Pancreas (tissue), 10 donors: ENCODE measurements around the gene TSPEAR. TPM values are rescaled to one million over a fixed set of nuclear protein-coding genes. Genes with fewer than 3 reads are reported as not detected.

ENCODE experiments used
- ATAC-seq, 4 donors: fragments of 200-7000 bp; cut with Tn5 transposase; one replicate each; pipeline versions ENCODE4 v1.8.0 to v1.9.1; 2020; ENCODE audit warnings: mild to moderate bottlenecking in 4 of 4, moderate library complexity in 4 of 4
- DNase-seq, 6 donors: peaks; one replicate each; pipeline ENCODE4 v3.0.0-alpha.2; 2020
- FAIRE-seq: peaks from 2 replicates; lab custom pipeline; 2012; peaks lifted over from hg19 to GRCh38; lab: Jason Lieb, UNC
- H3K27ac ChIP-seq, 4 donors: fragments of 200-600 bp; sonication (generic); 1 replicate in 3 of 4; 2 replicates in 1 of 4; pipeline versions ENCODE4 v1.5.0 to v1.8.0; 2020
- H3K27me3 ChIP-seq, 4 donors: fragments of 200-600 bp; one replicate each; pipeline ENCODE4 v1.8.0; 2021
- H3K36me3 ChIP-seq, 3 donors: fragments of 200-600 bp; sonication (generic) in 1 of 3; one replicate each; pipeline versions ENCODE4 v1.5.0 to v1.8.0; 2020 to 2021
- H3K4me1 ChIP-seq, 3 donors: fragments of 200-600 bp; one replicate each; pipeline ENCODE4 v1.8.0; 2021
- H3K4me3 ChIP-seq, 4 donors: fragments of 200-600 bp; sonication (generic) in 2 of 4; one replicate each; pipeline versions ENCODE4 v1.5.0 to v1.8.0; 2020 to 2021
- H3K9me3 ChIP-seq, 4 donors: fragments of 200-600 bp; one replicate each; pipeline ENCODE4 v1.8.0; 2021
- WGBS, 2 donors: extraction: QIAGEN DNeasy Blood & Tissue Kit; methylation state at CpG; one replicate each; pipeline ENCODE4 v1.1.7; 2013; 5-methylcytosine and 5-hydroxymethylcytosine counted together
- intact Hi-C, 3 donors: fragments of 100-400 bp; cut with DNase I; formaldehyde crosslinking; loops; one replicate each; pipeline versions ENCODE4 v1.11.1 to v1.14.2; 2022
- polyA plus RNA-seq, 2 donors: library from polyadenylated mRNA; stranded (reverse); fragments of 200-250 nt; gene quantifications; one replicate each; pipeline ENCODE4 v1.2.3, GENCODE V29; 2013
- total RNA-seq, 6 donors: library from RNA; stranded (reverse); fragmentation: NEBNext Ultra II Directional in 4 of 6; extraction: Animal tissue kit (Norgen Biotek cat#: 25700) in 4 of 6; gene quantifications; one replicate each; pipeline versions ENCODE4 v1.2.1 to v1.2.4, GENCODE V29; 2021 to 2023
- TF ChIP-seq, protein P1 (sequence below), 4 donors: fragments of 200-600 bp; sonication (generic) in 3 of 4; IDR thresholded peaks; one replicate each; pipeline versions ENCODE4 v1.5.0 to v1.8.0; 2021; ENCODE audit warnings: antibody characterized with exemption in 4 of 4
- donor health status: healthy with polysubstance abuse.
- donor health status: DM: no; HTN: no; CAD: no; lungs with moderate emphysema.
- donor health status: DM: no; HTN: no; CAD: no.
- donor health status: control.
- donor health status: control.
- donor health status: Bipolar disorder and iron deficiency.
- donor health status: DM: yes; HTN: yes; CAD: no.
- donor health status: DM: no; HTN: no; CAD: no.
- donor health status: DM: no; HTN: no; CAD: no.
- donor health status: DM: yes; HTN: yes; CAD: no.

The TSPEAR gene
- total and polyA plus RNA-seq, 8 donors, result 0.05 to 1.4 (median 0.25) TPM; not detected in 1

DNA sequence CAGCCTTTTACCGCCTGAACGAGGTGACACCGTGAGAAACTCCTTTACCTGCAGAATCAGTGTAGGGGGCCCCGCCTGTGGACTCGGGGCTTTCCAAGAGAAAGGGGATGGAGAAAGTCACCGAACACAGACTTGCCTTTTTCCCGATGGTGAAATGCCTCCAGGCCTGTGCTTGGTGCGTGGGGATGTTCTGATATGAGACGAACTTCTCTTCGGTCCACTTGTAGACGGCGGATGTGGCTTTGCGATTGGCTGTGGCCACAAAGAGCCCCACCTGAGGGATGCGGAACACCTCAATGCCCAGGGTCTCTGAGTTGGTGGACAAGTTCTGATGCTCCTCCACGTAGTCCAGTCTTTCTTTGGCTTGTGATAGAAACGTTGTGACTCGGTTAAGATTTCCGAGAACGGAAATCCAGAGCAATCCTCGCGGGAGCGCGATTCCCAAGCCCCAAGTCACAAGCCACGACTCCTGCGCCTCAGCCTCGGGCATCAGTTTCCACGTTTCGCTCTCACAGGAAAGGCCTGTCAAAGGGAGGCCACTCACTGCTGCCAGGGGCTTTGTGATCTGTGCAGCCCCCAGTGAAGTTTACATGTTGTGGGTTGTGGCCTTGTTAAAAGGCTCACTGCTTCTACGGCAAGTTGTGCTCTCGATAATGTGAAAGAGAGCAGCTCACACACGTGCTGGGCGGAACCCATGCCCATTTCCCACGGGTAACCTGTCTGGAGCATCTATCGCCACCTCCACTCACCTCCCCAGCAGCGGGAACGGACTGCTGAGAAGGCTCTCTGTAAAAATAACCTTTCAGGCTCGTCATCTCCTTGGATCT lies 184.0 kb downstream of the TSPEAR start:
- ATAC-seq, result no peak
- WGBS, 2 donors, result 76 to 86% methylated on average over 37 of the region's 37 CpGs
- peak in 1 of 6 donors; percentile 18 for DNase-seq
- Histone ChIP-seq H3K27me3 (no peaks in the 10 kb centered on the region), H3K9me3 (no peaks in the 10 kb centered on the region), H3K36me3 (no peaks in the 10 kb centered on the region), H3K27ac (no peak overlapping the region), H3K4me1 (no peaks in the 10 kb centered on the region), H3K4me3 (no peak overlapping the region)
- intact Hi-C loops, result no loop called here
- TF ChIP-seq, protein P1, sequence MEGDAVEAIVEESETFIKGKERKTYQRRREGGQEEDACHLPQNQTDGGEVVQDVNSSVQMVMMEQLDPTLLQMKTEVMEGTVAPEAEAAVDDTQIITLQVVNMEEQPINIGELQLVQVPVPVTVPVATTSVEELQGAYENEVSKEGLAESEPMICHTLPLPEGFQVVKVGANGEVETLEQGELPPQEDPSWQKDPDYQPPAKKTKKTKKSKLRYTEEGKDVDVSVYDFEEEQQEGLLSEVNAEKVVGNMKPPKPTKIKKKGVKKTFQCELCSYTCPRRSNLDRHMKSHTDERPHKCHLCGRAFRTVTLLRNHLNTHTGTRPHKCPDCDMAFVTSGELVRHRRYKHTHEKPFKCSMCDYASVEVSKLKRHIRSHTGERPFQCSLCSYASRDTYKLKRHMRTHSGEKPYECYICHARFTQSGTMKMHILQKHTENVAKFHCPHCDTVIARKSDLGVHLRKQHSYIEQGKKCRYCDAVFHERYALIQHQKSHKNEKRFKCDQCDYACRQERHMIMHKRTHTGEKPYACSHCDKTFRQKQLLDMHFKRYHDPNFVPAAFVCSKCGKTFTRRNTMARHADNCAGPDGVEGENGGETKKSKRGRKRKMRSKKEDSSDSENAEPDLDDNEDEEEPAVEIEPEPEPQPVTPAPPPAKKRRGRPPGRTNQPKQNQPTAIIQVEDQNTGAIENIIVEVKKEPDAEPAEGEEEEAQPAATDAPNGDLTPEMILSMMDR (IDR thresholded peaks at IDR 0.05), result no peak
- no peak for FAIRE-seq

DNA sequence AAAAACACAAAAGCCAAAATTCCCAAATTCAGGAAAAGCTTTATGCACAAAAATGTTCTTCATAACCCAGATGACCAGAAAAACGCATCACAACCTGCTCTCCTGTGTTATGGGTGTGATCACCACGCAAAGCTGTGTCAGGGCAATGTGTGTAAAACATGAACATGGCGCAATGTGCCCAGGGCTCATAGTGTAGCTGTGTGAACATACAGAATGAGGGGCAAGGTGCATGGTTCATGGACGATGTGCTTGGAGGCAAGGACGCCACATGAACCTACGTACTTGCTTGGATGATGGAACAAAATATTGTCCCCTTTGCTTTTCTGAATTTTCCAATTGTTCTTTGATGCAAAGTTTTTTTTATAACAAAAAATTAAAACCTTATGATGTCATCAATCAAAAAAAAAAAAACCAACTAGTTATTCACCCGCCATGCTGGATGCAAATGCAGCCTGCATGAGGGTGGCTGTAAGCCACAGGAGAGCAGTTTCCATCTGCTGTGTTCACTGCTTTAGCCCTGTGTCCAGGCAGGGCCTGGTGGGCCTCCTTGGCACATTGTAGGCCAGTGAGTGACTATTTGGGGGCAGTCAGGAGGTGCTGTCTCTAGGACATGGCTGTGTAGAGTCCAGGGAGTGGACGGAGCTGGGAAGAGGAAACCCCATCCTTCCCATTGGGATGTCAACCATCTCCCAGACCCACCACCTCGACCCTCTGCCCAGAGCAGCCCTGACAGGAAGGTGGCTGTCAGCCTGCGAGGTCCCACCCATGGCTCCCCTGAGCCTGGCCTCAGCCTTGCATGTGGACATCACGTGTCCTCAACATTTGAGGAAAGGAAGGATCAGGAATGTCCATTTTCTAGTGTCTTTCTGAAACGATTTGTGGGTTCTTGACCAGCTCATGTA lies 185.0 kb downstream of the TSPEAR start:
- TF ChIP-seq, protein P1 (IDR thresholded peaks at IDR 0.05), result no peak
- WGBS, 2 donors, result 72 to 83% methylated on average over 12 of the region's 12 CpGs
- no peak for FAIRE-seq
- ATAC-seq, result no peak
- Histone ChIP-seq H3K9me3 (no peaks in the 10 kb centered on the region), H3K27ac (no peak overlapping the region), H3K4me1 (no peaks in the 10 kb centered on the region), H3K4me3 (no peak overlapping the region), H3K27me3 (no peaks in the 10 kb centered on the region), H3K36me3 (no peaks in the 10 kb centered on the region)
- peak in 1 of 6 donors; percentile 21 for DNase-seq
- intact Hi-C loops, result no loop called here

DNA sequence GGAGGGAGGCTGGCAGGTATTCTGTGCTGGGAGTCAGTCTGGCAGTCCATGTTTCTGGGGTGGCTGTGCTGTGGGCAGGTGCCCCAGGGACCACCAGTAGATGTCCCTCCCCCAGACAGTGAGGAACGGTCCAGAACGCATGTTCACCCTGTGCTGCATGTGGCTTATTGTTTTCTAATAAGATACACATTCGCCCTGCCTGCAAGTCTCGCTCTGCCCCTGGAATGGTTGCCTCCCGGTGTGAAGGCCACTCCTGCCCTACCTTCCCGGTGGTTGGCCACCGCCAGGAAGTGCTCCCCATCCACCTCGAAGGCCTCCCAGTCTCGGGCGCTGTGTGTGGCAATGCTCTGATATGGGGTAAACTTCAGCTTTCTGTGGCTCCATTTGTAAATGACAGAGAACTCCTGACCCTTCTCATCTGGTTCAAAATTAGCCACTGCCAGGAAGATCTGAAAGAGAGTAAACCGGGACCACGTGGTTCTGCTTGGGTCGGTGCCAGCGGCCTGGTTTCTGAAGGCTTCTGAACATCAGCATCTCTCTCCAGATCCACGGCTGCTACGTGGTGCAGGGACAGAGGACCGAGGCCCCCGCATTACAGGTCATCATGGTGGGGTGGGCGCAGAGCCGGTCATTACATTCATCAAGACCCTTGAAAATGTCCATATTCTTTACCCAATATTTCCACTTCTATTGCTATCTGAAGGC lies 185.8 kb downstream of the TSPEAR start:
- WGBS, 2 donors, result 75 to 83% methylated on average over 20 of the region's 20 CpGs
- no peak overlapping the region for H3K27ac ChIP-seq
- peak in 2 of 6 donors; percentile 3 to 48 for DNase-seq
- H3K27me3 ChIP-seq, result no peaks in the 10 kb centered on the region
- intact Hi-C loops, result no loop called here
- TF ChIP-seq, protein P1 (IDR thresholded peaks at IDR 0.05), result no peak
- H3K4me3 ChIP-seq, result no peak overlapping the region
- H3K36me3 ChIP-seq, result no peaks in the 10 kb centered on the region
- no peak for ATAC-seq
- H3K4me1 ChIP-seq, result no peaks in the 10 kb centered on the region
- no peak for FAIRE-seq
- H3K9me3 ChIP-seq, result no peaks in the 10 kb centered on the region

DNA sequence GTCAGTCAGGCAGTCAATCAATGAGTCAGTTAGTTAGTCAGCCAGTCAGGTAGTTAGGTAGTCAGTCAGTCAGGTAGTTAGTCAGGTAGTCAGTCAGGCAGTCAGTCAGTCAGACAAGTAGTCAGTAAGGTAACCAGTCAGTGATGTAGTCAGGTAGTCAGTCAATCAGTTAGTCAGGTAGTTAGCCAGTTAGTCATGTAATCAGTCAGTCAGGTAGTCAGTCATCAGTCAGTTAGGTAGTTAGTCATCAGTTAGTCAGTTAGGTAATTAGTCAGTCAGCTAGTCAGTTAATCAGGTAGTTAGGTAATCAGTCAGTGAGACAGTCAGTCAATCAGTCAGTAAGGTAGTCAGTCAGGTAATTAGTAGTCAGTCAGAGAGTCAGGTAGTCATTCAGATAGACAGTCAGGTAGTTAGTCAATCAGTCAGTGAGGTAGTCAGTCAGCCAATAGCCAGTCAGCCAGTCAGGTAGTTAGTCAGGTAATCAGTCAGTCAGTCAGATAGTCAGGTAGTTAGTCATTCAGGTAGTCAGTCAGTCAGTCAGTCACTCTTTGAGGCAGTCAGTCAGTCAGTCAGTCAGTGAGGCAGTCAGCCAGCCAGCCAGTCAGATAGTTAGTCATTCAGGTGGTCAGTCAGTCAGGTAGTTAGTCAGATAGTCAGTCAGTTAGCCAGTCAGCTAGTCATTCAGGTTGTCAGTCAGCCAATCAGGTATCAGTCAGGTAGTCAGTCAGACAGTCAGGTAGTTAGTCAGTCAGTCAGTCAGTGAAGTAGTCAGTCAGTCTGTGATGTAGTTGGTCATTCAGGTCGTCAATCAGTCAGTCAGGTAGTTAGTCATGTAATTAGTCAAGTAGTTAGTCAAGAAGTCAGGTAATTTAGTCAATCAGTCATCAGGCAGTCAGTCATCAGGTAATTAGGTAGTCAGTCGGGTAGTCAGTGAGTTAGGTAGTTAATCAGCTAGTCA lies 186.7 kb downstream of the TSPEAR start:
- FAIRE-seq, result no peak

More for the DNA sequence above, 186.7 kb downstream of the TSPEAR start:
- WGBS, 2 donors, result 57 to 59% methylated on average over 2 of the region's 2 CpGs
- DNase-seq (no peak), ATAC-seq (no peak)
- Histone ChIP-seq H3K4me3 (no peak overlapping the region), H3K36me3 (no peaks in the 10 kb centered on the region), H3K27me3 (no peaks in the 10 kb centered on the region), H3K9me3 (no peaks in the 10 kb centered on the region), H3K27ac (no peak overlapping the region), H3K4me1 (no peaks in the 10 kb centered on the region)
- TF ChIP-seq, protein P1 (IDR thresholded peaks at IDR 0.05), result no peak
- intact Hi-C loops, result no loop called here
